RWPE1 (cell line): Measurements from ENCODE around the gene SPATS2.

Experiments used
- CTCF ChIA-PET: fragments of 350-600 bp; sonication (Branson Sonifier 250); formaldehyde crosslinking; extraction: SDS; loops from one replicate; lab custom pipeline; 2021; lab: Yijun Ruan, JAX
- POLR2A ChIA-PET: fragments of 400-600 bp; formaldehyde crosslinking; extraction: SDS; loops from one replicate; lab custom pipeline; 2020; ENCODE audit warnings: antibody characterized with exemption; ENCODE audit not compliant: low non-redundant PET; lab: Yijun Ruan, JAX
- DNase-seq: peaks from one replicate; pipeline ENCODE4 v3.0.0; 2012; ENCODE audit warnings: low spot score
- H3K27ac ChIP-seq: fragments of 450-650 bp; 2 replicates; pipeline ENCODE4 v1.5.1; 2017
- TF ChIP-seq, protein P1 (sequence below): fragments of 450-650 bp; conservative IDR thresholded peaks from 2 replicates; pipeline ENCODE4 v1.5.1; 2017; ENCODE audit warnings: low read depth, mild to moderate bottlenecking

SPATS2 gene

DNA sequence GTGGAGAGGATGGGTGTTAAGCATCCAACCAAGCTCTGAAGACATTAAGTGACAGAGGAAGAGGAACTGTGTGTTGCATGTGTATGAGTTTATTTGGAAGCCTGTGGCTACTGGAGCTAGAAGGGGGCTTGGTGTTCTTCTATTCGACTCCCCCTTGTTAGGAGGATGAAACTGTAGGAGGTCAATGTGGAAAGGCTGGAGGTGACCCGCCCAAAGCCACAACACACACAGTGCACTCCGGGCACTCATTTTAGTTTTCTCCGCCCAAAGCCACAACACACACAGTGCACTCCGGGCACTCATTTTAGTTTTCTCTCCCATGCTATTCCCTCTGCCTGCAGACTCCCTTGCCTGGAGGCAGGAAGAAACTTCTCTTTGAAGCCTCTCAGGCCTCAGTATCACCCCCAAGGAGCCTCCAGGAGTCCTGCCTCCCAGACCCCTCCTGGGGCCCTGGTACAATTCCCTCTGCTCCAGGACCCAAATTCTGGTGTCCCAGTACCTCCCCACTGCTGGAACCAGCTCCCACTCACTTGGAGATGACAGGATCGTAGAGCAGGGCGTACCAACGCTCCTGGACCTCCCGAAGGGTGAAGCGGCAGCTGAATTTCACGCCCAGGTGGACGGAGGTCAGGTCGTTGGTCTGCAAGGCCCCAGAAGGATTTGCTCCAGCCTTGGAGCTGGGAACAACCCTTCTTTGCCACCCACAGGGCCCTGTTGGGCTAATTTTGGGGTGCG is 196.9 kb downstream of the SPATS2 start:
- POLR2A ChIA-PET = no interaction called here

DNA sequence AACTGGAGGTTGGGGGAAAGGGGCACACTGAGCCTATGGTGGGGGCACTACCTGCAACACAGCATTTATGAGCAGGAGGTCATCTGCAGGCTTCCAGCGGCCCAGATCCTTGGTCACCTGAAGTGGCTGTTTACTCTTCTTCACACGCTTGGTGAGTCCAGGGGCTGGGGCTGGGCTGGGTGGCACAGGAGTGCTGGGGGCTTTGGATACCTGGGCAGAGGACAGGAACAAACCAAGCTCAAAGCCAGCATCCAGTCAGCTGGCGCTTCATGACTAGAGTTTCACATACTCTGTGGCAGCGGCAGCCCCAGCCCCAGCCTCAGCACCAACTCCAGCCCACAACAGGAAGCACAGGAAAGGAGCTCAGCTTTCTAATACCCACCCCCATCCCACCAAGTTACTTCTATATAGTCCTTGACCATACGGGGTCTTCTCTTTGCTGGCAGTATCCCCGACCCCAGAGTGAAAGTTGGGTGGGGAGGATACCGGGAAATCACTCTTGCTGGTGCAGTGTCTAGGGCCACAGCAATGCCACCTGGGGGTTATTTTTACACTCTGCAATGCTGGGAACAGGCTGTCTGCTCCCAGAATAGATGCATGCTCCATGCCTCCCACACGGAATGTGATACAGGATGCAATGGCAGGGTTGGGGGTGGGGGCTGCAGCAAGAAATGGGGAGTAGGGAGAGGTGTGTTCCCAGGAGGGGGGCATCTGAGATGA is 197.6 kb downstream of the SPATS2 start:
- ChIA-PET CTCF (no interaction called here), POLR2A (no interaction called here)
- TF ChIP-seq, protein P1, sequence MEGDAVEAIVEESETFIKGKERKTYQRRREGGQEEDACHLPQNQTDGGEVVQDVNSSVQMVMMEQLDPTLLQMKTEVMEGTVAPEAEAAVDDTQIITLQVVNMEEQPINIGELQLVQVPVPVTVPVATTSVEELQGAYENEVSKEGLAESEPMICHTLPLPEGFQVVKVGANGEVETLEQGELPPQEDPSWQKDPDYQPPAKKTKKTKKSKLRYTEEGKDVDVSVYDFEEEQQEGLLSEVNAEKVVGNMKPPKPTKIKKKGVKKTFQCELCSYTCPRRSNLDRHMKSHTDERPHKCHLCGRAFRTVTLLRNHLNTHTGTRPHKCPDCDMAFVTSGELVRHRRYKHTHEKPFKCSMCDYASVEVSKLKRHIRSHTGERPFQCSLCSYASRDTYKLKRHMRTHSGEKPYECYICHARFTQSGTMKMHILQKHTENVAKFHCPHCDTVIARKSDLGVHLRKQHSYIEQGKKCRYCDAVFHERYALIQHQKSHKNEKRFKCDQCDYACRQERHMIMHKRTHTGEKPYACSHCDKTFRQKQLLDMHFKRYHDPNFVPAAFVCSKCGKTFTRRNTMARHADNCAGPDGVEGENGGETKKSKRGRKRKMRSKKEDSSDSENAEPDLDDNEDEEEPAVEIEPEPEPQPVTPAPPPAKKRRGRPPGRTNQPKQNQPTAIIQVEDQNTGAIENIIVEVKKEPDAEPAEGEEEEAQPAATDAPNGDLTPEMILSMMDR = no peak
- peak overlapping the region; percentile 11; the same call in 1 of the 2 replicates for H3K27ac ChIP-seq
- no peak for DNase-seq

More for the DNA sequence above, 196.9 kb downstream of the SPATS2 start:
- peak overlapping the region; percentile 11; the same call in 1 of the 2 replicates for H3K27ac ChIP-seq
- CTCF ChIA-PET = interaction anchor here (0.6 to 1.6 kb wide), 2 partner anchors 10 to 60 kb away, joined by 3 to 4 read pairs; no protein-coding TSS in a partner anchor
- TF ChIP-seq, protein P1 = no peak
- no peak for DNase-seq

DNA sequence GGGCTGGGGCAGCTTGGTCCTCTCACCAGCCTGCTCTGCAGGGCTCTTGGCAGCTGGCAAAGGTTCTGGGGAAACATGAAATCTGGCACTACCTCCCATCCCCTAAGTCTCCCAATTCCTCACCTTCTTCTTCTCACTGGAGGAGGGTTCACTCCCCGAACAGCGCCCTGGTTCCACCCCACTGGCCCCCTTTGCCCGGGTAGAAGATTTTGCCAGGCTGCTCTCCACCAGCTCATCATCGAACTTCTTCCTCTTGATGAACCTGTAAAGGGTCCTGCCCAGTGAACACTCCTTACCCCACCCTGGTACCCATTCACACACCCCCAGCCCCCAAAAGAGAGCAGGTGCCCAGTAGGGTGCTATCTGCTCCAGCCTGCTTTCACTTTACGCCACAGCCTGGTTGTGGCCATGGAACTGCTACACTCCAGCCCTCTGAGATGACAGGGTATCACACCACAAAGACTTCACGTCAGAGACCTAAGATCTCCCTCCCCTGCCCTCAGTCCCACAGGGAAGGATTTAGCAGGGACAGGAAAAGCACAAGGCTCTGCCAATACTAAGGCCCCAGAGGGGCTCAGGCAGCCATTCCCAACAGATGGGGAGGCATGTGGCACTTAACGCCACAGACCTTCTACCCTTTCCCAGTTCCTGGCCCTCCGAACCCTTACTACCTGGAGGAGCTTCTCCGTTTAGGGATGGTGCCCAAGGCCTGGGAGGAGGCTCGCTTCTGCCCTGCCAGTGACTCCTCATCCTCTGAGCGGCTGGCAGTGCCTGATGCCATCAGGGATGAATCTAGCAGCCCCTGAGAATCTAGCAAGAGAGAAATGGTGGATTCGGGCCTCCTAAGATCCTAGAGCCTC is 198.4 kb downstream of the SPATS2 start:
- ChIA-PET POLR2A (no interaction called here), CTCF (no interaction called here)
- H3K27ac ChIP-seq = peak overlapping the region; percentile 11; the same call in 1 of the 2 replicates
- no peak for DNase-seq
- TF ChIP-seq, protein P1 = no peak

DNA sequence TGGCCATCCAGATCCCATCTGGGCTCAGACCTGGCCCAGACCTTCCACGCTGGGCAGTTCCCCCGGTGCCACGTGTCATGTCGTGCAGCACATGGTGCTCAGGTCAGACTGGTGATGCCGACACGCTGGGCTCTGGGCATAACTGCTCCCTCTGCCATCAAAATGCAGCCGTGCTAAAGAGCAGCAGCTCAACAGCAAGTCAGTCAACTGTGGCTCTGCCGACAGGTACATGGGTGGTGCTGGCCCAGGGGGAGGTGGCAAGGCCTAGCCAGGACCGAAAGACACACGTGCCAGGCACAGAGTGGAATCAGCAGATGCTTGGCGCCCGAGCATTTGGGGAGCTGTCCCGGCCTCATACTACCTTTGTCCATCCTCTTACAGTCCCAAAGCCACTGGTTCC is 199.1 kb downstream of the SPATS2 start:
- CTCF ChIA-PET = interaction anchor here (0.6 to 1.7 kb wide), 4 partner anchors 11 to 235 kb away, joined by 3 to 8 read pairs (median 4); no protein-coding TSS in a partner anchor
- TF ChIP-seq, protein P1 = no peak
- POLR2A ChIA-PET = interaction anchor here (0.6 kb wide), 1 partner anchor 280 kb away, joined by 3 read pairs; no protein-coding TSS in a partner anchor
- DNase-seq = no peak
- peak overlapping the region; percentile 9; the same call in 1 of the 2 replicates for H3K27ac ChIP-seq

DNA sequence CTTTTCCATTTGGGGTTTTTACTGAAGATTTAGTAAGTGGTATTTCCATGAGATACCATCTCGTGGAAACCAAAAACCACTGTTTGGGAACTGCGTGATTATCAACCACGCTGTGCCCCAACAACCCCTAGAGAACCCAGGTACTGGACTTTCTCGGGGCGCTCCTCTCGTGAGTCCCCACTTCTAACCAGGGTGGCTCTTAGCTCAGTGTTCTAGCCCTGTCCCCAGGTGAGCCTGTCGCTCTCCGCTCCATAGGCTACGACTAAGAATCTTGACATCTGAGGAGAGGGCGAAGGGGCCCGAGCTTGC is 200.0 kb downstream of the SPATS2 start:
- ChIA-PET POLR2A (interaction anchor here (0.6 to 1.0 kb wide), 4 partner anchors 15 to 280 kb away, joined by 3 to 4 read pairs (median 4); partner anchors contain the start of gene TMBIM6), CTCF (interaction anchor here (0.6 to 1.7 kb wide), 5 partner anchors 13 to 976 kb away, joined by 3 to 8 read pairs (median 4); no protein-coding TSS in a partner anchor)
- DNase-seq = peak; percentile 23
- peak overlapping the region; percentile 87 for H3K27ac ChIP-seq
- TF ChIP-seq, protein P1 = no peak
